GM18508 (cell line): ENCODE results near the gene XPO6.

Experiments used
- ATAC-seq: cut with Tn5 transposase; IDR thresholded peaks from one replicate; pipeline ENCODE4 v1.9.1; 2021; ENCODE audit warnings: moderate number of reproducible peaks; ENCODE audit not compliant: insufficient read depth, unreplicated experiment

The XPO6 gene

DNA sequence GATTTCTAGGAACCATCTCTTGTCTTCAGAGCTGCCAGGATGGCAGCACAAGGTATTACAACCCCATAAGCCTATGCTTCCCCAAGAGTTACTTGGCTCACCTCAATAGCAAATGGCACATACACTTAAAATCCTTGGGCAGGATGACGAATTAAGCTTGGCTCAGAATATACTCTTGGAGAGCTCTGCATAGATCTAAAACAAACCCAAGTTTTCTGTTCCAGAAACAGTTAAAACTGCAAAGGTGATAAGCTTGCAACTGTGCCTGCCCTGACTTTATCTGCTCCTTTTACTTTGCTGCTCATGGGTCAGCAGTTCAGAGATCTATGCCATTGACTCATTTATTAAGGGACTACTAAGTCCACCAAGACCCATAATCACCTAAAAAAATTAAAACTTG is 26.1 kb downstream of the XPO6 start:
- no peak for ATAC-seq

DNA sequence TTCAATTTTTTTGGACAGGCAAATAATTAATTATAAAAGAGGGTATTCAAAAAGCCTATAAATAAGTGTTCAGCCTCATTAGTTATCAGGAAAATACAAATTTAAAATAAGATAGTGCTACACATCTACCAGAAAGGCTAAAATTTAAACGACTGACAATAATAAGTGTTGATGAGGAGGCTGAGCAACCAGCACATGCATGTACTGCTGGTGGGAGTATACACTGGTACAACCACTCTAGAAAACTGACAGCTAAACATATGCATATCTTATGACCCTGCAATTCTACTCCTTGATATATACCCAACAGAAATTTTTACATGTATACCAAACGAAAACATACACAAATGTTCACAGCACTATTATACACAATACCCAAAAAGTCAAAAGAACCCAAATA is 27.1 kb downstream of the XPO6 start:
- no peak for ATAC-seq

GRCh38 chr16:28183930-28184329 is 27.8 kb downstream of the XPO6 start:
- ATAC-seq: no peak

- no peak for ATAC-seq
These were observed 28.3 kb downstream of the XPO6 start for GRCh38 chr16:28183484-28183883.

DNA sequence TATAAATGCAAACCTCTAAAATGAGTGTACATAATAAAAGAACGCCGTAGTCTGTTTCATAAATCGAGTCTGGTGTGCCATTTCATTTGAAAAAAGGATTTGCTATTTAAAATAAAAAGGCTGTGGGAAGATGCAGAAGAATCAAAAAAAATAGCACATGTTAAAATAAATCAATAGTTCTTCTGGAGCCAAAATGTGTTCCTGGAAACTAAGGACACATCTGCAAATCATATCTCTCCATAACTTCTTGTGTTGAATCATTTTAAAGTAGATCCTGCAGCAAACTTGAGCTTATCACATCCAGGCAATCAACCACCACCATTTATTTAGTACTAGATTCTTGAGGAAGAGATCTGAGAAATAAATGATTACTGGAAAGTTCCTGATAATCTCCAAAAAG is 29.0 kb downstream of the XPO6 start:
- ATAC-seq: no peak

- ATAC-seq: no peak
These were observed 29.6 kb downstream of the XPO6 start for GRCh38 chr16:28182183-28182582.

DNA sequence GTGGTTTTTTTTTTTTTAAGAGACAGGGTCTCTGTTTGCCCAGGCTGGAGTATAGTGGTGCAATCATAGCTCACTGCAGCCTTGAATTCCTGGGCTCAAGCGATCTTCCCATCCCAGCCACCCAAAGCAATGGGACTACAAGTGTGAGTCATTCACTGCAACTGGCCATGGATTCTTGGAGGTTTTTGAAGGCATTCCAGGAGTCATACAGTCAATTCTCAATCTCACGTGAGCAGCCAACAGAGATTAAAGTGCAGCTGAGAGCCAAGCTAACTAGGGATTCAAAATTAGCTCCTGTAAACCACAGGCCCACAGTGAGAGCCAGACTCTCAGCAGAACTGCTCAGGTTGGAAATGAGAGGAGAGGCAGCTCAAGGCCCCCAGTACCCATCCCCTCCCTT is 30.2 kb downstream of the XPO6 start:
- ATAC-seq: no peak

DNA sequence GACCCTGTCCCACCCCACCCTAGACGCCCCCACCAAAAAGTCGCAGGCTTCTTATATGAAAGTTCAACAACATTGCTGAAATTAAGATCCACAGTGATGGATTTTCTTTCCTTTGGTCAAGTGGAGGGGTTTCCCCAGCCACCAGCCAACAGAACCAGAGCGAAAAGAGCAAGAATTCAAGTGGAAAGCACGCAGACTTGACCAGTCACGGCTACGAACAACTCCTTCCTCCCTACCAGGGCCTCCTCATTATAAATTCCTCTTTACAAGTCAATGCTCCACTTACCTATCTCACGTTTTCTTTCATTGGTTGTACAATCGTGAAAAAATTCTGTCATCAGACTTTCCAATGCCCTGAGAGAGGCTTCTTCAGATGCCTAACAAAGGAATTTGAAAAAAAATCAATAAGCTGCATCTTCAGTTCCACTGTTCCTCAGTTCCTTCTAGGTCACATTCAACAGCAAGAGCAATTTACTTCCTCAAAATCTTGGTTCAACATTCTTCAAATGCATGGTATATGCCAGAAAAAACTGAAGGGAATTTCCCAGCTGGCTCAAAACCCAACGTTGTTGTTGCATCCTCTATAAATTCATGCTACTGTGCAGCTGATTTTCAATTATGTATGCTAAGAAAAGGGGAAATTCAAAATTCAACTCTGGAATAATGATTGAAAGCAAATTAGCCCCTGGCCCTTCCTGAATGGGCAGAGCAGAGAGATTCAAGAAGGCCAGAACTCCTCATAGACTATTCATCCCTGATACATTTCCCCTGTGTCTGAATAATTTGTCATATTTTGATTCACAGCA is 30.9 kb downstream of the XPO6 start:
- ATAC-seq: no peak

- no peak for ATAC-seq
These were observed 32.4 kb downstream of the XPO6 start for GRCh38 chr16:28179354-28179753.

DNA sequence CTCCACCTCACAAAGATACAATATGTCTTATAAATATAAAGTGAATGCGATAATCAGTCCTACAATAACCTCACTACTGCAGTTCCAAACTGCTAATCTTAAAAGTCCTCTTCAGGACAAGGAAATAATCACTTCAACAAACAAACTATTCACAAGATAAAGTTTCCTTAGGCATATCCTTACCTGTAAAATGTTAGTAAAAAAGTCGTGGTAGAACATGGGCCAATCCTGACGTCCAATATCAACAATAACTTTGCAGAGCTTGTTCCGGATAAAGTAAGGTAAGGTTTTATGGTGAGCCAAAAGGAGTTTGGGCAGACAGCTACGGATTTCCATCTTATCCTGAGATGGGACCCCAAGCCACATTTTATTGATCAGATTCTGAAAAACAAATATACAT is 36.0 kb downstream of the XPO6 start:
- no peak for ATAC-seq

- no peak for ATAC-seq
These were observed 39.4 kb downstream of the XPO6 start for GRCh38 chr16:28172336-28172735.

DNA sequence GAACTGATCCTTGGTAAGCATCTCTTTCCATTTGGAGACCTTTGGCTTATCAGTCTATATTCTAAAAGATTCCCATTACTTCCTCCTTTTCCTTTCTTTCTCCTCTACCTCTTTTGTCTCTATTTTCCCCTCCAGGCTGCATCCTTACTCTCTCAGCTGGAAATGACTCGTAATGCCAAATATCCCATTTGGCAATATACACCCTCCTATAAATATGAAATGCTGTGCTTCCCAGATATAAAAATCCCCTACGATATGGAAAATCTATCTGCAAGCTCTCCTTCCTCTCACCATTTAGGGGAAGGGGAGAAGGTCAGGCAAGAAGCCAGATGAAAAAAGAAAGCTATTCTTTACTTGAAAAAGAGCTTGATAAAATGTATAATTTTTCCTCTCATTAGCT is 39.9 kb downstream of the XPO6 start:
- ATAC-seq: no peak

DNA sequence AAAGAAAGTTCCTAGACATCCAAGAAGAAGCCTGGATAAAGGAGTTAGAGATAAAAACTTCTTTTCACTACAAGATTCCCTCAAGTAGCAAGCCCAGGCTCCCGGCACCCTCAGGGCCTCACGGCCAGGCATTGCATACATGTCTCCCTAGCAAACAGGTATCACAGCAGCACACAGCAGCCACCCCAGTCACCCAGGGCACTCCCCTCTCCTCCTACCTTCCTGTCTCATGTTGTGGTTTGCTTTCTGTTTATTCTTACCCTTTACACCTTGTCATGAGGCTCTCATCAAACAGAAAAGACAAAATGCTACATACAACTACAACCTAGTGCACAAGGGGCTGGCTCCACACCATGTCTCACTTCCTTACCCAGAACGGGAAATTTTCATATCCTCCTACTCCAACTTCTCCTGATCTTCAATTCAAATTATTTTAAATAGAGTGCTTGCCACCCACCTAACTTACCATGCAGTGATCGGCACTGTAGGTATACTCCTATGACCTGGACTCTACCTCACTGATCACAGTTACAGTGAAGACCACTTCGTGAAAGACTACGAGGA is 42.7 kb downstream of the XPO6 start:
- no peak for ATAC-seq

GRCh38 chr16:28167730-28168129 is 44.0 kb downstream of the XPO6 start:
- ATAC-seq: no peak

- ATAC-seq: no peak
These were observed 44.5 kb downstream of the XPO6 start for GRCh38 chr16:28167221-28167620.

- ATAC-seq: no peak
These were observed 45.2 kb downstream of the XPO6 start for GRCh38 chr16:28166394-28167208.

- ATAC-seq: no peak
These were observed 46.2 kb downstream of the XPO6 start for GRCh38 chr16:28165598-28165997.

- ATAC-seq: no peak
These were observed 47.6 kb downstream of the XPO6 start for GRCh38 chr16:28164140-28164539.

DNA sequence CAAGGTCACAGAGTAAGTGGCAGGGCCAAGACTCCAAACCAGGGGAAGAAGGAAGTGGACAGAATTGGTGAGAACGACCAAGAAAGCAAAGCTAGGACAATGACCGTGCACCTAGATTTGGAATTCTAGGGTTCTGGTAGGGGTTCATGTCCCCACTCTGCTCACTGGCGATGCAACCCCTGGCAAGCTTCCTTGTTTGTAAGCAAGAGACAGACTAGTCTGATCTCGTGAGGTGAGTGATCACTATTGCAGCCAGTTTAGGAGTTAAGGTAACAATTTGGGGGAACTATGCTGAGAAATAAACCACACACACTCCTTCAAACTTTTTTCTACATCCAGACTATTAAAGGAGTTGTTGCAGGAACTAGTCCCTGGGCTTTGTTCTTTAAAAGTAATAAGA is 48.1 kb downstream of the XPO6 start:
- no peak for ATAC-seq

DNA sequence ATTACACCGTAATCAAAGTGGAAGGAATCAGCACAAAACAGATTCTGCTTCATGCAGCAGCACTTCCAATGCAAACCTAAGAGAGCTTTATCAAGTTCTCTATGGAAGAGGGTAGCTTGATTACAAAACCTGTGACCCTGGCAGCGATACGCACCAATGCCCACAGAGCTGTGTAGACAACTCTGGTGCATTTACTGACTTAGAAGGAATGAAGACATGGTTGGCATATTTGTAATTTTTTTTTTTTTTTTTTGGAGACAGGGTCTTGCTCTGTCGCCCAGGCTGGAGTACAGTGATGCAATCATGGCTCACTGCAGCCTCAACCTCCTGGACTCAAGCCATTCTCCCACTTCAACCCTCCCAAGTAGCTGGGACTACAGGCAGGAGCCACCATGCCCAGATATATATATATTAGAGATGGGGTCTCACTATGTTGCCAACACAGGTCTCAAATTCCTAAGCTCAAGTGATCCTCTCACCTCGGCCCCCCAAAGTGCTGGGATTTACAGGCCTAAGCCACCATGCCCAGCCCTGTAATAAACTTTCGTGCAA is 49.4 kb downstream of the XPO6 start:
- no peak for ATAC-seq

- ATAC-seq: no peak
These were observed 50.1 kb downstream of the XPO6 start for GRCh38 chr16:28161626-28162025.
